ENCODE measurements around the gene CRACDL.
"Not testable (repeated sequence)": the region's sequence is repeated elsewhere in the genome, so short reads cannot be mapped to it uniquely, and the experiment has no call there.

Gene CRACDL

DNA sequence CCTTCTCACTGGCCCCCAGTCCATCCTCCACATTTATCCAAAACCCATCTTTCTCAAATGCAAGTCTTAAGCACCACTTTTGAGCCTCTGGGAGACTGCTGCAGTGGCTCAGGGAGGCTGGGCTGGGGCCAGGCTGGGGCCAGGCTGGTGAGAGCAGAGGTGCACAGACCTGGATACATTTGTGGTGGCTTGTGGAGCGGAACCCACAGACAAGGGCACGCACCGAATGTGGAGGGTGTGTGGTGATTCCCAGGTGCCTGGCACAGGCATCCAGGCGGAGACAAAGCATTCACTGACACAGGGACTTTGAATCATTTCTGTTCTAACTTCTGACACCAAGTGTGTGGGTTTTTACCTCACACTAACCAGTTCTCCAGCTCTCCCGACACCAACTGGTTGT, 162.9 kb downstream of the CRACDL start:
- peak overlapping the region in 7 of 21 experiments; percentile 33 to 90 (median 80) for H3K27ac ChIP-seq
- H3K4me3 ChIP-seq, result no peak overlapping the region

DNA sequence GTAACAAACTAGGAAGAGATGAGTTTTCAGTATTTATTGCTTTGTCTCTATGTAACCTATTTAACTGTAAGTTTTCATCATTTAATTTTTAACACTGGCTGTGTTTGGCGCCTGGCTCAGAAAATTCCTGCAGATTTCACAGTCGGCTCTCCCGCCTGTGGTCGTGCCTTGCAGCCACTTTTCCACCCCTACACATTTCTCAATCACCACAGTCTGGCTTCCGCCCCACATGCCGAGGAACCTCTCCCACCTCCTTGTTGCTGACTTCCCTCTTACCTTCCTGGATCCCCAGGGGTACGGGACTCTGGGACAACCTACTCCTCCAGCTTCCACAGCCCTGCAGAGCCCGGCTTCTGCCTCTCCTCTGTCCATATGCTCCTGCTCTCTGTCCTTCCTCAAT, 163.5 kb downstream of the CRACDL start:
- Histone ChIP-seq H3K4me3 (no peak overlapping the region), H3K27ac (peak overlapping the region in 13 of 21 experiments; percentile 11 to 90 (median 66))

DNA sequence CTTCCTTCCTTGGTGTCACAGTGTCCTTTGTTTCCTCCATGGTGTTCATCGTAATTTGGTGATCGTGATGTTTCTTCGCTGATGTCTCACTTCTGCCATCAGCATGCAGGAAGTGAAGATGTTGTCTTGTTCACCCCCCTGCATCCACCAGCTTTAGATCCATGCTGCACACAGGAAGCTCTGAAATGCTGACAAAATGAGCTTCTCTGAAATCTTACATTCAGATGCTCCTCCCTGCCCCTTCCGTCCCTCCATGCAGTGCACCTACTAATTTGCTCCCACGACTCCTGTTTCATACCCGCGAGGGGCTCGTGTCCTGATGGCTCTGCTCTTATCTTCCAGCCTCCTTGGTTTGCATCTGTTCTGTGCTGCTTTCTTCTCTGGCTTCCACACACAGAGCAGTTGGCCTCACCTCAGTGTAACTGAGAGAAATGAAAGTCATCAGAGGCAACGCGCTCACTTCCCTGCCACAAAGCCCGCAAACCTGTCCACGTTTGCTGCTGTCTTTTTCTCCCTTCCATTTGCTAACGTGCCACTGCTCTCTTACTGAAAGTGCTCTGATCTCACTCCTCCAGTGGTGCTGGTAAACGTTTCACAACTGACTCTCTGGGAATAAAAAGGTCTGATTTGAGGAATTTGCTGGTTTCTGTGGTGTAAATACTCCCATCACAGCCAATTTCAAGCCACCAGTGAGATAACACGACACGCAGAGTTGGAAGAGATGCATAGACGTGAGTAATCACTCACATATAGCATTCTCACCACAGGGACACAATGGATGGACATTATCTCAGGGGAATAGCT, 164.1 kb downstream of the CRACDL start:
- Histone ChIP-seq H3K4me3 (peak overlapping the region in 3 of 7 experiments; percentile 2 to 18 (median 16)), H3K27ac (peak overlapping the region in 16 of 21 experiments; percentile 6 to 90 (median 57))

DNA sequence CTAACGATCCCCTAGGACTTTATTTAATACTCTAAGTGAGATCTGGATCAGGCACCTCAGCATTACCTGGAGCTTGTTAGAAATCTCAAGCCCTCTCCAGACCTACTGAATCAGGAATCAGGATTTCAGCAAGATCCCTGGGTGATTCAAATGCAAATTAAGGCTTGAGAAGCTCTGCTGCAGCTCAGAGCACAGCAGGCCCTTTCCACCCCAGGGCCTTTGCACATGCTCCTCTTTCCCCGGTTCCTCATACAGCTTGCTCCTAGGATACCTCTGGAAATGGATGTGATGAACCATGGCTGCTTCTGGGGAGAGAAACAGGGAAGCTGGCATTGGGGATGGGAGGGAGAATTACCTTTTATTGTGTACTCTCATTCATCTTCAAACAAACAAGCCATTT, 164.8 kb downstream of the CRACDL start:
- Histone ChIP-seq H3K4me3 (peak overlapping the region in 3 of 7 experiments; percentile 1 to 9 (median 1)), H3K27ac (peak overlapping the region in 14 of 21 experiments; percentile 20 to 90 (median 65))

DNA sequence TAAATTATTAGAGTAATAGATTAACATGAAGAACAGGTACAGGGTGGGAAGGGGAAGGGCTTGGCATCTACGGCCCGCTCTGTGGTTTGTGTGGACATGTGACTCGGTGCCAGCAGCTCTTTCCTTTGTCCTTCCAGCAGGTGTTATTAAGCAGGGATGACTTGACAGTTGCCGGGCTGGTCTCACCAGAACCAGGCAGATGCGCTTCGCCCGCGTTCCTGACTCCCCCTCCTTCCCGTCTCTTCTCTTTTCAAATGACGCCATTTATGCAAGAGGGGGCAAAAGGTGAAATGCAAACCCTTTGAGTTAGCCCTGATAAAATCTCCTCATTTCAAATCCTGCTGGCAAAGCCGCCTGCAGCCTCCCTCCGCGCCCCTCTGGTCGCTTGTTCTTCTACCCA, 166.2 kb downstream of the CRACDL start:
- H3K4me3 ChIP-seq, result peak overlapping the region in 2 of 7 experiments; percentile 3 to 5
- H3K27ac ChIP-seq, result peak overlapping the region in 8 of 21 experiments; percentile 6 to 90 (median 68)

DNA sequence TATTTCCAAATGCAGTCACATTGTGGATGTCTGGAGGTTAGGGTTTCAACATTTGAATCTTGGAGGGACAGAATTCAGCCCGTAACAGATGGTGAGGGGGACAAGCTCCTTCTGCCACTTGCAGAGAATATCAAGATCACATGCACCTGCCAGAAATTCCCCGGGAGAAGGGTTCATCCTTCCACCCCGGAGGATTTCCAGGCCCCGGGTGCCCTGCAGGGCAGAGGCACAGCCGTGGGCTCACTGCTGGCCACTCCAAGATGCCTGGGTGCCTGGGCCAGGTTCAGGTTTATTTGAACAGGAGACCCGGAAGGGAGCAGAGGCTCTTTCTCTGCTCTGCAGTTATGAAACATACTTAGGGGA, 166.9 kb downstream of the CRACDL start:
- Histone ChIP-seq H3K4me3 (no peak overlapping the region), H3K27ac (peak overlapping the region in 5 of 21 experiments; percentile 12 to 90 (median 18))

DNA sequence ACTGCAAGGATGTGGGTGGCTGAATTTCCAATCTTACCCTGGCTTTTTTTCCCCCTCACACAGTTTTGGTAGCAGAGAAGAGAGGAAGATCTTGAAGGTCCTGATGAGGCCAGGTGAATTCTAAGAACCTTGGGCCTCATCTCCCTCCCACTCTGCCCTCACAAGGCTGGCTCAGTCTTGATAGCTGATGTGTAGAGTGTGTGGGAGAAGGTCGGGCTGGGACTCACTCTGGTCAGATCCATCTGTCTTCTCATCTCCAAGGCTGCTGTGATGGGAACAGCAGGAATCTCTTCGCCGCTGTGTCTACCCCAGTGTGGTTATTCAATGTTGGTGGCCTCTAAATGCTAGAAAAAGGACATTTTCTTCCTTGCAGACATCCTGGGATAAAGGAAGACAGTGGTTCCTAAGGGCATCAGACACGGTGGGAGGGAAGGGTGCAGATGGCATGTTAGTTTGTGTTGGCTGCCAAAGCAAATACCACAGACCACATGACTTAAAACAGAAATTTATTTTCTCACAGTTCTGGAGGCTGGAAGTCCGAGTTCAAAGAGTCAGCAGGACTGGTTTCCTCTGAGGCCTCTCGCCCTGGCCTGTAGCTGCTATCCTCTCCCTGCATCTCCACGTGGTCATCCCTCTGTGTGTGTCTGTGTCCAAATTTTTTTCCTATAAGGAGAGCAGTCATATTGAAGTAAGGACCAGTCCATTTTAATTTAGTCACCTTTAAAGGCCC, 167.5 kb downstream of the CRACDL start:
- Histone ChIP-seq H3K4me3 (no peak overlapping the region), H3K27ac (peak overlapping the region in 8 of 21 experiments; percentile 13 to 90 (median 26))

DNA sequence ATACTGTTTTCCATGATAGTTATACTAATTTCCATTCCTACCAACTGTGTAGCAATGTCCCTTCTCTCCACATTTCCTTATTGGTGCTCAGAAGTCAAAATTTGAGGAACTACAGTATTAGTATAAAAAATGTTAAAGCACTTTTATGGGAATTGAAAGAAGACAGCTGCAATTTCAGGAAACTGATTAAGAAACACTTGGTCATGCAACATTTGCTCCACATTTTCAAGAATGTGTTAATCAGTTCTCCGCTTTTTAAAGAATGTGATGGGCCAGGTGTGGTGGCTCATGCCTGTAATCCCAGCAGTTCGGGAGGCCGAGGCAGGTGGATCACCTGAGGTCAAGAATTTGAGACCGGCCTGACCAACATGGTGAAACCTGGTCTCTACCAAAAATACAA, 171.5 kb downstream of the CRACDL start:
- no peak overlapping the region for H3K4me3 ChIP-seq
- peak overlapping the region in 1 of 21 experiments; percentile 49 for H3K27ac ChIP-seq

DNA sequence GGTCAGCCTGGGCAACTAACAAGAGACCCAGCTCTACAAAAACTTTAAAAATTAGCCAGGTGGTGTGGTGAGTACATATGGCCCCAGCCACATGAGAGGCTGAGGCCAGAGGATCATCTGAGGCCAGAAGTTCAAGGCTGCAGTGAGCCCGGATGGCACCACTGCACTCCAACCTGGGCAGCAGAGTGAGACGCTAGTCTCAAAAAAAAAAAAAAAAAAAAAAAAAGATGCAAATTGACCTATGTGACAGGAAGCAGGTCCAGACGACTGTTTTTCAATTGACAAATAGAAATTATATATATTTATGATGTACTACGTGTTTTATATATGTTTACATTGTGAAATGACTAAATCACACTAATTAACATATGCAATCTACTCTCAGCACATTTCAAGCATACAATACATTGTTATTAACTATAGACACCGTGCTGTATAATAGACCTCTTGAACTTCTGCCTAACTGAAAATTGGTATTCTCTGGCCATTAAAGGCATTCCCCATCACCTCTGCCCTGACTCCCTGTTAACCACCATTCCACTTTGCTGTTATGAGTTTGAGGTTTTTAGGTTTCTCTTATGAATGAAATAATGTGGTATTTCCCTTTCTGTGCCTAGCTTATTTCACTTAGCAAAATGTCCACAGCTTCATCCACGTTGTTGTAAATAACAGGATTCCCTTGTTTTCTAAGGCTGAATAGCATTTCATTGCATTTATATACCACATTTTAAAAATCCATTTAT, 172.6 kb downstream of the CRACDL start:
- Histone ChIP-seq H3K4me3 (no peak overlapping the region), H3K27ac (peak overlapping the region in 2 of 21 experiments; percentile 26)

DNA sequence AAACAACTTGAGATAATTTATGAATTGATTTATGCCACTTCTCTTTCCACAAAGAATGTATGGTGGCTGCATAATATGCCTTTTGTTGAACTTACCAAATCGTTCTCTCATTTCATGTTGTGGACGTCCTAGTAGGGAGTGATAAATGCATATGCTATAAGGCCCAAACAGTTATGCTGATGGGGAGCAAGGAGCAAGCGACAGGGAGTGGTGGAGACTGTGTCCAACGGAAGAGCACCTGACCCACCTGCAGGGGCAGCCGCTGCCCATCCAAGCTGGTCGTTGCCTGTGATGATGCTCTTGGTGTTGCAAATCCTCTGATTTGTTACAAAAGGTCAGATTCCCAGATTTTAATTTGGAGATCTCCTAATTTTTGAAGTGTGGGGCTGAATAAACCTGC, 174.1 kb downstream of the CRACDL start:
- Histone ChIP-seq H3K4me3 (no peak overlapping the region), H3K27ac (peak overlapping the region in 4 of 21 experiments; percentile 4 to 81 (median 45))

DNA sequence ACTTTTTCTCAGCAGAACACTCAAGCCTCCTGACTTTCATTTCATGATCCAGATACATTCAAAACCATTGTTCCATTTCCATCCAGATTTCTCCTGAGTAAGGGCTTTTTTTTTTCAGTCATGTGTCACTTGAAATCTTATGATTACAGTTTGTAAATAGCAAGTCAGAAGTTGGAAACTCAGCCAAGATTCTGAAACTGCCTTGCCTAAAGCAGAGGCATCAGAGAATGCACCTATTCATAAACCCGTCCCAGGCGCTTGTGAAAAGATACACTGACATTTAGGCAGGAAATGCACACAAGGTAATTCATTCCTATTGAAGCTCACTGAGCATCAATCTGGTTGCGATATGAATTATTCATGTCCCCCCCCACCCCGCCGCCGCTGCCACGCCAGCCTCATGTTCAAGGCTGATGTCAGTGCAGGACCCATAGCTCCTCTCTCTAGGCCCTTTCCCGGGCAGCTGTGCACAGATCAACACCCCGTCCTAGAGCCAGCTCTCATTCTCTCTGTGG, 174.7 kb downstream of the CRACDL start:
- Histone ChIP-seq H3K27ac (peak overlapping the region in 4 of 21 experiments; percentile 34 to 81 (median 67)), H3K4me3 (no peak overlapping the region)

DNA sequence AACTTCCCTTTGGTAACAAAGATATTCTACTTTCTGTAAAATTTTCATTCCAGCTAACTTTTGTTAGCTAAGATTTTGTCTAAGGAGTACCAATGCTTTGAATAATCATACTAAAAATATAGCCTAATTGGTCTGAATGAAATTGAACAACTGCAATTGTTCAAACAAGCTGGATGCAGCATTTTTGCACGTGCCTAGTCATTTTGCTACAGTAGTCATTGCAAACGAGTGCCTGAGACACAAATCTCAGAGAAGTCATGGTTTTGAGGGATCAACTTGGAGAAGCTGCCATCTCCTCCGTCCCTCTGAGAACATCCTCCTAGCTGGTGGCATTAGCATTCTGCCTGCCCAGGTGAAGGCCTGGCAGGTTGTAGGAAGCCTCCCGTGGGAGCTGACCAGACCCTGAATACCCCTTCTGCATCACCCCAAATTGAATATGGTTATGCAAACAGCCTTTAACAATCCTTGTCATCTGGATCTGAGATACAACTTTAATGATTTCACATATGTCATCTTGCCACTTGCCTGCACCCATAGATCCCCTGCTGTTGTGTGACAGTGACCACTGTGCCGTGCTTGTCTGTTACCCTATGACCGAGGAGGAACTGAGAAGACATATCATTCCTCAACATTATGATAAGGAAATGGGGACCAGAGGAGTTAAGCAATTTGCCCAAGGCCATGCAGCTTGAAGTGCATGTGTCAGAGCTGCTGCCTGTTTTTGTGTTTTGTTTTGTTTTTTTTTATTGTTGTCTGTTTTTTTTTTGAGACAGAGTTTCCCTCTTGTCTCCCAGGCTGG, 176.0 kb downstream of the CRACDL start:
- Histone ChIP-seq H3K4me3 (no peak overlapping the region), H3K27ac (peak overlapping the region in 7 of 21 experiments; percentile 37 to 81 (median 77))

DNA sequence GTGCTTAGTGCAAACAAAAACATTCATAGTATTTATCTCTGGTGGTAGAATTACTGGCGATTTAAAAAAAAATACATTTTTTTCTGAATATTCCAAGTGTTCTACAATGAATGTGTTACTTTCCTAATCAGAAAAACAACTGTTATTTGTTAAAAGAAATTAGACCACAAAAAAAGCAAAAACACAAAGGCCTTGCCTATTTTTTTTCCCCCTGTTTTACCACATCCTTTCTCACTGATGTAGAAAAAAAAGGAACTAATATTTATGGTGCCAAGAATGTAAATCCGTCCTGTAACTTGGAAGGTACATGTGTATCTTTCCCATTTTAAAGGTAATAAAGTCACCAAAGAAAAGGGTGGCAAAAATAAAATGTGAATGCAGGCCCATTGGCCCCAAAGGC, 176.7 kb downstream of the CRACDL start:
- no peak overlapping the region for H3K4me3 ChIP-seq
- H3K27ac ChIP-seq, result peak overlapping the region in 10 of 21 experiments; percentile 11 to 81 (median 68)

DNA sequence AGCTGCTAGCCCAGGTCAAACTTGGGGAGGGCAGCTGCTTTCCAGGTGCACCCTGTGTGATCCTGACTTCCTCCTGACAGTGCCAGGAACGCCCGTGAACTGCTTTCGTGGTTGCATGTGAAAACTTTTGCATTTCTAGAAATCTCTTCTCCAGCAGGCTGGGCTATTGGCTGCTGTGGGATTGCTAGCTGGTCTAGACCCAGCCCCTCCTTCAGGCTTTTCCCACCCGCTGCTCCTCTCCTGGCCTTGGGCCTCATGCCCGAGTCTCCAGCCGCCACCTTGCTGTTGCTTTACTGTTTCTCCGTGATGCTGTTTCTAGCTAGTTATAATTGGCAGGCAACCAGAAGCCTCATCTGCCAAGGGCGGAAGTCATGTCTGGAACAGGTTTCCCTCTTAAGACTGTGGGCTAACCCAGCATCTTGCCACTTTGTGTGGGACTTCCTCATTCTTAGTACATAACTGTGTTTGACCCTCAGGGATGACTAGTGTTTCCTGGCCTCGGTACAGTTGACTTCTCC, 178.1 kb downstream of the CRACDL start:
- H3K4me3 ChIP-seq, result no peak overlapping the region
- peak overlapping the region in 15 of 21 experiments; percentile 7 to 81 (median 46) for H3K27ac ChIP-seq

DNA sequence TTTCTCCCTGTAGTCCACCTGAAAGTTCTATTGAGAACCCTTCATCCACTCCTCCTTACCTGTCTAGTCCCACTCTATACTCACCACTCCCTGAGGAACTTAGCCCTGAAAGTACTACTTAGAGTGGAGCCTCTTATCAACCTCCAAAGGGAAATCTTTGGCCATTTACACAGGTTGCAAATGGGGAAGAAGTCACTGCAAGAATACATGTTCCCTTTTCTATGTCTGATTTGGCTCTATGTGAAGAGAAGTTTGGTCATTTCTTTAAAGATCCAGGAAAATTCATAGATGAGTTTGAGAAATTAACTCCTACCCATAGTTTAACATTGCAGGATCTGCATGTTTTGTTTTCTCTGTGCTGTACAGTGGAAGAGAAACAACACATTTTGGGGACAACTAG, 182.2 kb downstream of the CRACDL start:
- Histone ChIP-seq H3K27ac (no peak overlapping the region), H3K4me3 (no peak overlapping the region)

DNA sequence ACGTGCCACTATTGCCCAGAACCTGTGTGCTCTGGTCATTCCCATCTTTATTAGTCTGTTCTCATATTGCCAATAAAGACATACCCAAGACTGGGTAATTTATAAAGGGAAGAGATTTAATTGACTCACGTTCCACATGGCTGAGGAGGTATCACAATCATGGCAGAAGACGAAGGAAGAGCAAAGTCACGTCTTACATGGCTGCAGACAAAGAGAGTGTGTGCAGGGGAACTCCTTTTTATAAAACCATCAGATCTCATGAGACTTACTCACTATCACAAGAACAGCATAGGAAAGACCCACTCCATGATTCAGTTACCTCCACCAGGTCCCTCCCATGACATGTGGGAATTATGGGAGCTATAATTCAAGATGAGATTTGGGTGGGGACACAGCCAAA, 183.3 kb downstream of the CRACDL start:
- not testable (repeated sequence) for H3K27ac ChIP-seq, H3K4me3 ChIP-seq

DNA sequence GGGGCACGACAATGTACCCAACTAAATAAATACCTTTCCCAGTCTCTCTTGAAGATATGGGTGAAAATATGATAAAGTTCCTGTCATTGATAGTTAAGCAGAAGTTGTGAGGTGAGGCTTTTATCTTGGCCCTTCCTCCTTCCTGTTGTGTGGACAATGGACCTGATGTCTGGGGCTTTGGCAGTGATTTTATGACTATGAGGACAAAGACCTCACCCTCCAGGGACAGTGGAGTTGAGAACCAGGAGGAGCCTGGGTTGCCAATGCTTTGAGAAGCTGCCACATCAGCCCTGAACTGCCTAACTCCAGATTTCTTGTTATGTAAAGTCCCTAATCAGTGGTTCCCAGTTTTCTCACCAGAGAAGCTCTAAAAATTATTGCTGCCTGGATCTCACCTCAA, 184.3 kb downstream of the CRACDL start:
- H3K27ac ChIP-seq, result no peak overlapping the region
- H3K4me3 ChIP-seq, result no peak overlapping the region

DNA sequence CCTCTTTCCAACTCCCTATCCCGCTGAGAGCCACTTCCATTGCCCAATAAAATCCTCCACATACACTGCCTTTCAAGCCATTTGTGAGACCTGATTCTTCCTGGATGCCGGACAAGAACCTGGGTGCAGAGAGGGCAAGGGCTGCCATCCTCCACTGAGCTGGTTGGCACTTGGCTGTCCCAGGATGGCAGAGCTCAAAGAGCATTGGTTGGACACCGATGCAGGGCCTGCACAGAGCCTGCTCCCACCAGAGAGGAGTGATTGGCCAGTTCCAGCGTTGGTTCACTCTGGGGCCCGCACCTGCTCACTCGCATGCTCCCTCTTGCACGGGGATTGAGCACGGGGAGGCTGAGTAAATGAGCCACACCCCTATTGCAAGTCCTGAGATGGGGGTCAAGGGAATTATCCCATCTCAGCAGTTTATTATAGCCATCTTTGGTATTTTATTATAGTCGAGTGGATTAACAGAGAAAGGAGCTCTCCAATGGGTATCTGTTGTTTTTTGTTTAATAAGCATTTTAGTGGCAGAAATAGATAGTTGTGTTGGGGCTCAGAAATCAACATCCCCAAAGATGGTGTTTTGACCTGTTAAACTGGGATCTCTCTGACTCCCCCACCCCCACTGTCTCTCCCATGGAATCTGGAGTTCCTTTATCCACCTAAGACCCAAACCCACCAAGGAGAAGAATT, 185.3 kb downstream of the CRACDL start:
- H3K27ac ChIP-seq, result peak overlapping the region in 3 of 21 experiments; percentile 5 to 59 (median 31)
- H3K4me3 ChIP-seq, result no peak overlapping the region
